ENCODE data around the gene CACNA1G.

The CACNA1G gene

DNA sequence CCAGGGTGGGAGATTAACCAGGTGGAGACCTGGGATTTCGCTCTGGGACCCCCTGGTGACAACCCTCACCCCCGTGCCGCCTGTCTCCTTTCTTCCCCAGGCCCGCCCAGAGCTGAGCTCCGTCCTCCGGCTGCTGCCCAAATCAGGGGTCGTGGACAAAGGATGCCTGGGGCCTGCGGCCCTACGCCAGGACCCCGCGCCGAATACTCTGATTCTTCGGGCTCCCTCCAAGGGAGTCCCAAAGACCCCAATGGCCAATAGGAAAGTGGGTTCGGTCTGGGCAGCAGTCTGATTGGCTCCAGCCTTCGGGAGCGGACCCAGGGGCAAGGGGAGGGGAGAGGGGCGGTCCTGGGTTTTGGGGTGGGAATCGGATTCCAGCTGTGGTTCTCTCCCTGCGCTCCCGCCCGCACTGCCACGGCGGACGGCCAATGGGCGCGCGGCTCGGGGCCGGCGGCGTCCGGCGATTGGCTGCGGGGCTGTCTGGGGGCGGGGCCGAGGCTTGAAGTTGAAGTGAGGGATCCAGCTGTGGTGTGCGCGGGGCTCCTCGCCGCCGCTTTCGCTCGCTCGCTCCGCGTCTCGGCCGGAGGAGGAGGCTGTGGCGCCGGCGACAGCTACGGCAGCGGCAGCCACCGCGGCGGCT lies at the start of gene CACNA1G:
TSS of gene CACNA1G (plus strand) at position 531 of the 640 bp plus-strand sequence. CDS start 745 bp downstream, outside the sequence.
- peak; percentile 88 for DNase-seq (ENCODE audit: low spot score)

DNA sequence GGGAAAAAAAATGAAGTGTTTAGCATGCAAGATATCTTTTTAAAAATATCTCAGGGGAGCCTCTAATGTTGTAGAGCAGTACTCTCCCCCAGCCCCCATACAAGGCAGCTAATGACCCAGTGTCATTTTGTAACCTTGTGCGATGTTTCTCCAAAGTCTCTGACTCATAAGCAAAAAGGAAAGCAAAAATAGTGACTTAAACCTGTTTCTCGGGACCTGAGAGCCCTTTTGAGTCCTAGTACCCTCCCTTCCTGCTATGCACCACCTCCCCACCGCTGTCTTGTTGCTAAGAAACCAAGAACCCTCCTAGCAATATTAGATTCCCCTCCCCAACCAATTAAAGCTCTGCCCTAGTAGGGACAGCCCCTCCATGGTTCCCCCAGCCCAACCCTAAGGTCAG lies 49.5 kb upstream of the CACNA1G start:
- DNase-seq (ENCODE audit: low spot score) = peak; percentile 75

DNA sequence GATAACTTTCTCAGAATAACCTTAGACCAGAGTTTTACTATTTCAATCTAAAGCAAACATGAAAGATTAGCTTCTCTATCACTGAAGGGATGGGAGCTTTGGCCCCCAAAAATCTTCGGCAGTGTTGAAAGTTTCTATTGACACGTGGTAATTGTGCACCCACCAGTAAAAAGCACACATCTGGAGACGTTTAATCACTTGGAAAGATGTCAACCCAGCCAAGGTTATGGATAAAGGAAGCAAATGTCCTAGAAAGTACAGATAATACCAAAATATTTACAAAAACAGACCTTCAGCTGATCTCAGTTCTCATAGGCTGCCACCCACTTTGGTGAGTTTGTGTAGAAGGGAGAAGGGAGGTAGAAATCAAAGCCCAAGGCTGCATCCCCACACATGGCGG lies 47.0 kb upstream of the CACNA1G start:
- no peak for DNase-seq (ENCODE audit: low spot score)

DNA sequence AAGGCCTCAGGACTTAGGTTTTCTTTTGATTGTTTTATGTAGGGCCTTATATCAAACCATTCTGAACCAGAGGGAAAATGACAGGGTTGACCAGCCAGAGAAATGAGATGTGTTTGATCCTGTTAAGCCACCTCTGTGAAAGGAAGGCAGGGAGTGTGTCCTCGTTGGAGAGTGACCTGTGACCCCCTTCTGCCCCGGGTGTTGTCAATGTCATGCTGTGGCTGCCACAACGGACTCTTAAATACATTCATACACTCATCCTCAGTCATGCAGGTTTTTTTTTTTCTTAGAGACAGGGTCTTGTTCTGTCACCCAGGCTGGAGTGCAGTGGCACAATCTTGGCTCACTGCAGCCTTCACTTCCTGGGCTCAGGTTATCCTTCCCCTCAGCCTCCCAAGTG lies 46.1 kb upstream of the CACNA1G start:
- DNase-seq (ENCODE audit: low spot score) = no peak

DNA sequence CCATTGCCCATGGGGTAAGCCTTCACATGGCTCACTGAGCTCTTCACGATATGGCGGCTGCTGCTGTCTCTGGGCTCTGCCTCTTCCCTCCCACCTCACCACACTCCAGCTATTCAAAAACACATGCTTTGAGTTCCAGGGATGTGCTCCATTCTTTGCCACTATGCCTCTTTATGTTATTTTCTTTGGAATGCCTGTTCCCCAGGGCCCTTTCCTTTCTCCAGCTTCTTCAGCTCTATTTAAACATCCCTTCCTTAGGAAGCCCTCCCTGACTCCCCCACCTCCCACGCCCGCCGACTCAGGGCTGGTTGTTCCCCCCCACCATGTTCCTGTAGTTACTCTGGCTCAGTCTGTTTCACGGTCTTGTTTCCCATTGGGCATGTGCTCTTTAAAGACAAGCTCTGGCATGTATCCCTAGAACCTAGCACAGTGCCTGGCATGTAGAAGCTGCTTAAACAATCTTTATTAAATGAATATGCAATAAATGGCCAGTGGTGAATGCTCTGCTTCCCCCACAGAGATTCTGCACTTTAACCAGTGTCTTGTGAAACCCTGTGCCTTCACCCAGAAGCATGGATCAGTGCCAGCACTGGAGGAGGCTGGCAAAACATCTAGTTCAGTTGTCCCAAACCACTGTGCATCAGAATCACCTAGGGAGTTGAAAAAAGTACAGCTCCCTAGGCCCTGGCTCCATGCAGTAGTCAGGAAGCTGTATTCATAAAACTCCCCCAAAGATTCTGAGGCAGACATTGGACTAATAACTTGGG lies 45.4 kb upstream of the CACNA1G start:
- no peak for DNase-seq (ENCODE audit: low spot score)

DNA sequence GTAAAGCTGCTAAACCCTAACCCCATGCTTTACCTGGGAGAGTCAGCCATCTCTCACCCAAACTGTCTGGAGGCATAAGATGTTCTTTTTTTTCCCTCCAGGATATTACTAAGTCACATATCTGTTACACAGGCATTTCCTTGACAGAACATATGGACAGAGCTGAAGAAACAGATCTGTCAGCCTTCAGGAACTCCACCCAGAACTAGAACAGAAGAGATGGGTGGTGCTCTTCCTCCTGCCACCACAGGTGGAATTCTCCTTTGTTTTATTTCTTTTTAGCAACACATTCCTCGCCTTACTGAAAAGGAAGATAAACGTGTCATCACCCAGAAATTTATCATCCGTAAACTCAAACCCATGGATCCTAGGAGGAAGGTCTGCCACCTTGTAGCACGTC lies 43.5 kb upstream of the CACNA1G start:
- no peak for DNase-seq (ENCODE audit: low spot score)

DNA sequence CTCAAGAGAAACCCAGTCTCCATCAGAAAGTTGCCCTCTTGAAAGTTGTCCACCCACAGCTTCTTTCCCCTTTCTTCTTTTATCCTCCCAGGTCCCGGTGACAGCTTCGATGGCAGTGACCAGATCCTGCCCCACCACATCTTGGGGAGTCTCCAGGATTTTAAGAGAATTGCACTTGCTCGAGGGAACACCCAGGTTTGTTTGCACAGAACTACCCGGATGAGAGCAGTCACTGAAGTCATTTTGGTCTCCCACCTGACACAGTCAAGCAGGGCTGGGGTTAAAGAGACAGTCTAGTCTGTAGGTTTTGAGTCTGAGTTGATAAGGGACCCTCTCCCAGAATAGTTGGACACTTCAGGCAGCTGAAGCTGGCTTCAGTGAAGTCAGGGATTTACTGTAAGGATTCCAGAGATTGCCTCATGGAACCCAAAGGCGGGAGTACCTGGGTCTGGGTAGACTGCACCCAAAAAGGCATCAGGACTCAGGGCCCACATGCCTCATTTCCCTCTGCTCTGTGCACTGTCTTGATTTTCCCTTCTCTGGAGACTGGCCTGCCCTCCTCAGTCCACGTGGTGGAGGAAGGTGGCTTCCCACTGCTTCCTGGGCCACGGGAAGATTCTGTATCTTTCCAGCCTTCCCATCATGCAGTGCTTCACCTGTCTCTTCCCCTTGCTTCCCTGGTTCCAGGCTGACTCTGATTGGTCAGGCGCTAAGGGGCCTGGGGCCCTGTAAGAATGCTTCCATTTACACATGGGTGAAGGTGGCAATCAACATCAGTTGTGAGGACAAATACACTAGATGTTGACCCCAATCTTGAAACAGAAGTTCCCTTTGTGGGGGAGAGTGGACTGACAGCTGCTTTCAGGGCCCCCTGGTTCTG lies 42.8 kb upstream of the CACNA1G start:
- no peak for DNase-seq (ENCODE audit: low spot score)

DNA sequence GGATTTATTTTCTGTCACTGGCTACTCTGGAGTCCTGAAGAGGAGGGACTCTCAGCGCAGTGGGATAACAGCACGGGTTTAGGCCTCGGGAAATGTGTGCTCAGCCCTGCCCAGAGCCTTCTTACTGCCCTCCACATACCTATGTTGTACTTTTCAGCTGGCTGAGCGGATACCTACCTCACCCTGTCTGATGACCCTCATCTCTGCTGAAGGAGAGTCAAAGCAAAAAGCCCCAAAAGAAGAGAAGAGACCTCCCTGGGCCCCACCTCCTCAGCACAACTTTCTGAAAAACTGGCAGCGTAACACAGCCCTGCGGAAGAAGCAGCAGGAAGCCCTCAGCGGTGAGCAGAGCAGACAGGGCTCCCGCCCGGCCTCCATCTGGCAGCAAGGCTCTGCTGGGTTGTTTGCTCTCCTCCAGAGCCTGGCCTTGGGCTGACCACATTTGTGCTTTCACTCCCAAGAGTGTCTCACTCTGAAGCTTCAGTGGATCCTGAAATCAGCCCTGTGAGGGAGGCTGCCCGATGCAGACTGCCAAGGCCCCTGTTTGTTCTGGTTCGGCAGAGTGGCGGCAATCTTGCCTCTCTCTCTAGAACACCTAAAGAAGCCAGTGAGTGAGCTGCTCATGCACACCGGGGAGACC lies 42.0 kb upstream of the CACNA1G start:
- DNase-seq (ENCODE audit: low spot score) = no peak

DNA sequence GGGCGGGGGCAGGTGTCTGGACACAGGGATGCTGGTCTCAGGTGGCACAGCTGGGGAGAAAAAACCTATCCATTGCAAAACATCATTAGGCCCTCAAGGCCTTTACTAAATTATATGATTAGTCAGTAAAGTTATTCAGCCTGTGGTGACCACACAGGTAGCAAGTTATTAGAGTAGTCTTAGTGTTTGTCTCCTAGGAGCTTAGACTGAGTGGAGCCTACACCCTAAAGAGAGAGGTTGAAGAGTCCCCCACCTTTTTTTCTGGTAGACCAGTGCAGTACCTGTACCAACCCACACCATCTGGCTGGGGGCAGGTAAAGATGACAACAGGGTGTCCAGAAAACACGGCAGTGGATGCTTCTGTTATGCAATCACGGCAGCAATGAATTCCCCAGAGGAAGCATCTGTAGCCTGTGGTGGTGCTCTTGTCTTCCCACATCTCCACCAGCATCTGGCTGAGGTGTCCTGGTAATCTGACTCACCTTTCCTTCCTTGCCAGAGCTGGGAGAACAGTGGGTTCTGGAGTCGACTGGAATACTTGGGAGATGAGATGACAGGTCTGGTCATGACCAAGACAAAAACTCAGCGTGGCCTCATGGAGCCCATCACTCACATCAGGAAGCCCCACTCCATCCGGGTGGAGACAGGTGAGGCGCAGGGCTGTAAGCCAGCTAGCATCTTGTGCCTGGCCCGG lies 41.2 kb upstream of the CACNA1G start:
- no peak for DNase-seq (ENCODE audit: low spot score)

DNA sequence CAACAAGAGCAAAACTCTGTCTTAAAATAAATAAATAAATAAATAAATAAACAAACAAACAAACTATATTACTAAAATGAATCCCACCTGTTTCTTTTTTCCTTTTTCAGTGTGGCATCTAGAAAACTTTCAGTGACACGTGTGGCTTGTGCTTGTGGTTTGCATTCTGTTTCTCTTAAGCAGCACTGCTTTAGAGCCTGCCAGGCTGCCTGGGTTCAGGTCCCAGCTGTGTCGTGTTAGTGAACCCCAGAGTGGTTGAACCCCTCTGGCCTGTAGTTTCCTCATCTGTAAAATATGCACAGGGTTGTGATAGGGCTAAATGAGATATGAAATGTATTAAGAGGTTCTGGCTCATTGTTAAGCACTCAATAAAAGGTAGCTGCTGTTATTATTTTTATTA lies 40.0 kb upstream of the CACNA1G start:
- no peak for DNase-seq (ENCODE audit: low spot score)

DNA sequence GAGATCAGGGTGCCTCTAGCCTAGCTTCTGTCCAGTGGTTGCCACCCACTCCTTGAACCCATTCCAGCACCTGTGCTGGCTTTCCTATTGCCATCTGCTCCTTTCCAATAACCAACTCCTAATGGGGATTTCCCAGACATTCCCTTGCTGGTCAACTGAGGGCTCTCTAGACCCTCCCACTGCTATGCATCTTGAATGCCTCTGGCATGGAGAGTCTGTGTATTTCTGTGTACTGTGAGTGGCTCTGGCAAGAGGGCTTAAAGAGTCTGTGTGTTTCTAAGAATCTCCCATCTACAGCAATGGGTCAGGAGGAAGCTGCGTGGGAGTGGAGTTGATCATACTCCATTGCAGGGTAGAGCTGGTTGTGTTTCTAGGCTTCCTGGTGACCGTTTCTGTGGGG lies 39.0 kb upstream of the CACNA1G start:
- DNase-seq (ENCODE audit: low spot score) = no peak

DNA sequence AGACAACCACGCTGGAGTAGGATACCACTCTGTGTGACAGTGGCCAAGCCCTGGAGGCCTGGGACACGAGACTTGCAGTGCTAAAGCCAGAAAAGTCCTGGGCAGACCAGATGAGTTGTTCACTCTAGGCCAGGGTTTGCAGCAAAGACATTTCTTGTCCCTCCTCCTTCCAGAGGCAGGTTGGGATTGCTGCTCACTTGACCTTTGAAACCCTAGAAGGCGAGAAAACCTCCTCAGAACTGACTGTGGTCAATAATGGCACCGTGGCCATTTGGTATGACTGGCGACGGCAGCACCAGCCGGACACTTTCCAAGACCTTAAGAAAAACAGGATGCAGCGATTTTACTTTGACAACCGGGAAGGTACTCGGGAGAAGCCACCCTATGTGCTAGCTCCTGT lies 37.7 kb upstream of the CACNA1G start:
- no peak for DNase-seq (ENCODE audit: low spot score)

DNA sequence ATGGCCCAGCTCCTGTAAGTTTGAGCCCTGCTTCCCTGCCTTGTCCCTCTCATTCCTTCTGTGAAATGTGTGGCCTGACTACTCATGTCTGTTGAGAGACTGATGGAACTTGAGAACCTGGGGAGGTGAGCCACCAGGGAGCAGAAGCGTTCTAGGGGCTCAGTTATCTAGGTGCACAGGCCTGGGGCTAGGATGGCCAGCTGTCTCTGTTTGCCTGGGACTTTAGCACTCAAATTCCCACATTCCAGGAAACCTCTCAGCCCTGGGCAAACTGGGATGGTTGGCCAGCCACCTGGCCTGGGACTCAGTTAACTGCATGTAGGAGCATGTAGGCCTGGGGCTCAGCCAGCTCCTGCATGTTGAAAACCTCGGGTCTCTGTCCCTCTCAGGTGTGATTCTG lies 37.3 kb upstream of the CACNA1G start:
- DNase-seq (ENCODE audit: low spot score) = no peak

DNA sequence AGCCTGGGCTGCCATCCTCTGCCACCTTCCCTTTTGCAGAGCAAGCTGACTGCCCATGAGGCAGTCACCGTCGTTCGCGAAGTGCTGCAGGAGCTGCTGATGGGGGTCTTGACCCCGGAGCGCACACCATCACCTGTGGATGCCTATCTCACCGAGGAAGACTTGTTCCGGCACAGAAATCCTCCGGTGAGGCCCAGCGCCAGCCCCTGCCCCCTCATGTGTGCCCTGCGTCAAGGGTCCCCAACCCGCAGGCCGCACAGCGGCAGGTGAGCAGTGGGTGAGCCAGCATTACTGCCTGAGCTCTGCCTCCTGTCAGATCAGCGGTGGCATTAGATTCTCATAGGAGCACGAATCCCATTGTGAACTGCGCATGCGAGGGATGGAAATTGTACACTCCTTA lies 35.7 kb upstream of the CACNA1G start:
- no peak for DNase-seq (ENCODE audit: low spot score)

DNA sequence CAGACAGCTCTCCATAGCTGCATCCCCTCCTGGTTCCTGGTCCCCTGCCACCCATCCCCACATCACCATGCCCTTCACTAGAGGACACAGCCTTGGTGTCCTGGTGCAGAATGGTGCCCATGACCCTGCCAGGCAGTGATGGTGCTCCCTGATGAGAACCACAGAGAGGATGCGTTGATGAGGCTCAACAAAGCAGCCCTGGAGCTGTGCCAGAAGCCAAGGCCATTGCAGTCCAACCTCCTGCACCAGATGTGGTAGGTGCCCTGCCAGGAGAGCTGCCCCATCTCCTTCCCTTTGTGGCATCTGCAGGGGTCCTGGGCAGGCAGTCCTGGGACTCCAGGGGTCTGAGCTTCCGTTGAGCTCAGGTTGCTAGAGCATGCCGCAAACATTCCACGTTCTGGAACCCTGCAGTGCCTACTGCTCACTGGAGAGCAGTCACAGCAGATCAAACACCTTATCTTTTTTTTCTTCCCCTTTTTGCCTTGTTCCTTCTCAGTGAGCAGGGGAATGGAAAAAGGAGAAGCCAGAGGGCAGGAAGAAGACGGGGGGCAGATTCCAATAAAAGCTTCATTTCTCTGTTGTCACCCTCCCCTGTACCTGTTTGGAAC lies 33.3 kb upstream of the CACNA1G start:
- no peak for DNase-seq (ENCODE audit: low spot score)

DNA sequence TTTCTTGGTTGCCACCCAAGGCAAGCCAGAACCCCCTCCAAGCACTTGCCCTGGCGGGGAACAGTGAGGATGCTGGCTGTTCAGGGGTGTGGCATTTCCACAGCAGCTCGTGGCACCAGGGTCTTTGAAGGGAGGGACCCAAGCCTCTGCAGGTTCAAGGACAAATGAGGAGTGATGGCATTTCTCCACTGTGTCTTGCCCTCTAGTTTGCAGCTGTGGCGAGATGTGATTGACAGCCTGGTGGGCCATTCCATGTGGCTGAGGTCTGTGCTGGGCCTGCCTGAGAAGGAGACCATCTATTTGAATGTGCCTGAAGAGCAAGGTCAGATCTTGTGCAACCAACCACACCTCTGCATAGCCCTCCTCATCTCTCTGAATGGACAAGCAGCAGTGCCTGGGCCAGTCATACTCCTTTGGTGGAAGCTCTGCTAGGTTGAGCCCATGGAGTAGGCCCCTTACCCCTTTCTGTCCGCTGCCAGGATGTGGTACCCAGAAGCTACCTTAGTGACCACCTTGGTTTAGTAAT lies 32.5 kb upstream of the CACNA1G start:
- no peak for DNase-seq (ENCODE audit: low spot score)

DNA sequence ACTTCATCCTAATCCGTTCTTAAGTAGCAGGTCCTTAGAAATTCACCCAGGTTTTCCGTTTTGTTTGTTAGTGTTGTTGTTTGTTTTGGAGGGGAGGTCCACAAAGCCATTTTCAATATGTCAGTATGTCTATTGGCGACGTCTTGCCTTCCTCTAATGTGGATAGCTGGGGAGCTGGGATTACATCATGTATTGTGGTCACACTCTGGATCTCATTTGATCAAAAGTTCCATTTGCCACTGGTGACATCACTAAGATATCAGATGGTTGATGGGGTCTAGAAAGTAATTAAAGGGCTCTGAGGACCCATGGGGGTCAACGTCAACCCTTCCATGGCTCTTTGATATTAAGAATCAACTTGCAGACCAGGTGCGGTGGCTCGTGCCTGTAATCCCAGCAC lies 30.7 kb upstream of the CACNA1G start:
- no peak for DNase-seq (ENCODE audit: low spot score)

DNA sequence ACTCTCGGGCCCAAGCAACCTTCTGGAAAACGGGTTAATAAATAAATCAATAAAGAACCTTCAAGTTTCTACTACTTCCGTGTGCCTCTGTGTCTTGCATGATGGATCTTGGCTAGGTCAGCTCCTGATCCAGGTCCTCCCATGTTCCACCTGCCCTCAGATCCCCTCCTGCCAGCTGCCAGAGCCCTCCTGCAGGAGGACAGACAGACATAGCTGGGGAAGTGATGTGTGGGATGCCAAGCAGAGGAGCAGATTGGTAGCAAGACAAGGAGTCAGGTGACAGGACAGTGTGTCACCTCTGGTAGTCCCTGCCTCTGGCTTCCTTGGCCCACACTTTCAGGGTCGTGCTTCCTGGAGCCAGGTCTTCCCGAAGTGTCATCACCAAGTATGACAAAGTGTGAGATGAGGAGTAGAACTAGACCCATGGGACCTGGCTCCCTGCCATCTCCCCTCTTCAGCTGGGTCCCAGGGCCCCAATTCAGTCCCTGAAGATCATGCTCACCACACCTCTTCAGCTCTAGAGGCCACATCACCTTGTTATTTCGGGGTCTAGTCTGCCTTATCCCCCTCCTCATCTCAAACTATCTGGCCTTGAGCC lies 29.0 kb upstream of the CACNA1G start:
- no peak for DNase-seq (ENCODE audit: low spot score)

DNA sequence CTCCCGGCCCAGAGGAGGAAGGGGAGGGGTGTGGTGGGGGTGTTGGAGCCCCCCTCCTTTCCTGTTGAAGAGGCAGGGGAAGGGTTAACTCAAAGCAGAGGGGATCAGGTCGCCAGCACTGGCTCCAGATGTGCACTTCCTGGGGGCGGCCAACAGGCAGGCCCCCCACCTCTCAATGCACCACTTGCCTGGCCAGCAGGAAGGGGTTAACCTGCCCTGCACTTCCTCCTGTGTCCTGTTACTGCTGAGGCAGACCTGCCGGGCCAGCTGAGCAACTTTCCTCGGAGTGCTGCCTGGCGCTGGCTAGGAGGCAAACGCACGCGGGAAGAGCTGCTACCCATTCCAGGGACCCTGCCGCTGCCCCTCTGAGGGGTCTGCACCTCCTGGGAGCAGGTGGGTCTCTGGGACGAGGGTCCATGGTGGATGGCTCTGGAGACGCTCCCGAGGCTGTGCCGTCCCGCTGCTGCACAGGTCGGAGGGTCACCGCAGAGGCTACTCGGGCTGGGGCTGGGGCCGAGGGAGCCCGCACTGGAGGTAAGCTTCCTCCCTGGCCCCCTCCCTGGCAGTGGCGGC lies 28.0 kb upstream of the CACNA1G start, which contains the start of gene EPN3:
TSS of gene EPN3 (plus strand) at position 284 of the 573 bp plus-strand sequence. CDS start 3,822 bp downstream, outside the sequence.
- DNase-seq (ENCODE audit: low spot score) = no peak

DNA sequence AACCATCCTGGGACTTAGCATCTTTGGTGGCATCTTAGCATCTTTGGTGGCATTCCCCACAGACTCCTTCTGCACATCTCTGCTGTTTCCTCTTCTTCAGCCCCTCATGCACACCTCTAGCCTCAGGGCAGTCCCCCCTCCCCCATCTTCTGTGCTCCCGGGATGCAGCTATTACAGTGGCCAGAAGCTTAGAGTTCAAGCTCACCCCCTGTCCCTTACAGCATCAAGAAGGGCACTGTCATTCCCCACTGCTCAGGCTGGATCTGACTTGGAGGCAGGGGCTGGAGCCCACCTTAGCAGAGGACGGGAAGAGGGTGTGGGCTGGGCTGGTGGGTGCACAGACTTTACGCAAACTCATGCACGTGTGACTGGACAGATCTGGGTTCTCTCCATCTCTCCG lies 27.3 kb upstream of the CACNA1G start:
- no peak for DNase-seq (ENCODE audit: low spot score)

Data from CD4-positive, alpha-beta T cell treated with Interleukin-15 for 4 hours (primary cell).